Motor neuron (in vitro differentiated cells): Measurements from ENCODE around the gene ABCG4. TPM values are rescaled to one million over a fixed set of nuclear protein-coding genes. Genes with fewer than 3 reads are reported as not detected.

Experiments used
- ATAC-seq, 8 experiments: fragments of 200-7000 bp; cut with Tn5 transposase; replicated peaks in 6 of 8; 2 replicates each; pipeline ENCODE4 v1.8.0; 2021; ENCODE audit warnings: mild to moderate bottlenecking in 8 of 8, moderate library complexity in 8 of 8
- H3K27ac ChIP-seq, 2 donors: fragments of 250-450 bp; sonication (Bioruptor Pico); 2 replicates each; pipeline ENCODE4 v1.9.0; 2021; ENCODE audit warnings: antibody characterized with exemption in 2 of 2, mild to moderate bottlenecking in 2 of 2, moderate library complexity in 1 of 2
- H3K4me1 ChIP-seq, 2 donors: fragments of 250-450 bp; sonication (Bioruptor Pico); replicated peaks in 1 of 2; 2 replicates each; pipeline ENCODE4 v1.6.1; 2021; ENCODE audit warnings: antibody characterized with exemption in 2 of 2, mild to moderate bottlenecking in 2 of 2, moderate library complexity in 1 of 2
- H3K4me3 ChIP-seq, 5 donors: fragments of 250-450 bp; sonication (Bioruptor Pico); 2 replicates each; pipeline ENCODE4 v1.9.0; 2021; ENCODE audit warnings: antibody characterized with exemption in 5 of 5, mild to moderate bottlenecking in 5 of 5, moderate library complexity in 4 of 5
- WGBS, 10 experiments: fragments of 450-650 bp; shearing (Covaris generic); methylation state at CpG; one replicate each; pipeline ENCODE4 v1.0.0; 2022; 5-methylcytosine and 5-hydroxymethylcytosine counted together
- in situ Hi-C, 9 experiments: fragments of 400-800 bp; cut with MboI; loops; one replicate each; pipeline ENCODE4 v1.15.0; 2021; ENCODE audit warnings: low sequenced_read_pairs in 9 of 9, low pct_unique_long_range_greater_than_20kb in 2 of 9; ENCODE audit not compliant: unreplicated experiment in 9 of 9
- total RNA-seq, 8 experiments: library from RNA; unstranded; fragments of 300-600 nt; gene quantifications; 2 replicates each; pipeline versions ENCODE4 v1.2.3 to v1.2.4, GENCODE V29; 2022

The ABCG4 gene
- total RNA-seq, 8 experiments from 2014 or later, result 0.36 to 3.3 (median 1.6) TPM

GRCh38 chr11:119207415-119207960 lies 58.6 kb downstream of the ABCG4 start:
- in situ Hi-C loops, result no loop called here
- 7 to 57% (median 32%) methylated on average over 3 to 11 of the region's 11 CpGs for WGBS, 10 experiments
- no peak overlapping the region for H3K27ac ChIP-seq

GRCh38 chr11:119209186-119209585 lies 60.3 kb downstream of the ABCG4 start:
- Histone ChIP-seq H3K27ac (no peak overlapping the region), H3K4me1 (peaks cover 3 to 9% of the 10 kb centered on the region in 2 donors), H3K4me3 (no peak overlapping the region)
- no peak for ATAC-seq
- 59 to 100% (median 81%) methylated on average over 1 to 7 of the region's 7 CpGs; no CpG with 5 or more reads in 2 of the 10 experiments for WGBS, 10 experiments
- in situ Hi-C loops, result no loop called here

More at GRCh38 chr11:119207415-119207960, 58.6 kb downstream of the ABCG4 start:
- no peak for ATAC-seq
- Histone ChIP-seq H3K4me1 (peaks cover 3 to 9% of the 10 kb centered on the region in 2 donors), H3K4me3 (peak overlapping the region; percentile 67 to 97 (median 86))

DNA sequence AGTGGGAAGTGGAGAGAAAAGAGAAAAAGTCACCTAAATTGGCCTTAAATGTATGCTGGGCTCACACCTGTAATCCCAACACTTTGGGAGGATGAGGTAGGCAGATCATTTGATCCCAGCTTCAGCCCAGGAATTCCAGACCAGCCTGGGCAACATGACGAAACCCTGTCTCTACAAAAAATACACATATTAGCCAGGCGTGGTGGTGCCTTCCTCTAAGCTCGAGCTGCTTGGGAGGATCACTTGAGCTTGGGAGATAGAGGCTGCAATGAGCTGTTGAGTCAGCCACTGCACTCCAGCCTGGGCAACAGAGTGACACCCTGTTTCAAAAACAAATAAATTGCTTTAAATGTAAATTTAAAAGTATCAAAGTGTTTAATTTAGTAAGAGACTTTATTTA lies 61.2 kb downstream of the ABCG4 start:
- no peak overlapping the region for H3K4me3 ChIP-seq
- in situ Hi-C loops, result no loop called here
- 80 to 100% (median 95%) methylated on average over 1 to 3 of the region's 3 CpGs; no CpG with 5 or more reads in 5 of the 10 experiments for WGBS, 10 experiments
- H3K27ac ChIP-seq, result no peak overlapping the region
- peaks cover 3 to 9% of the 10 kb centered on the region in 2 donors for H3K4me1 ChIP-seq
- no peak for ATAC-seq

Other genes starting within 250 kb of the ABCG4 start
- gene BCL9L, start 223.1 kb upstream of the ABCG4 start, total RNA-seq, result 10 to 100 TPM in 3 of 8 experiments, 1 to 10 TPM in 5; 3.3 to 55.5 (median 8.7) TPM
- under 1 TPM in 5 of 8 experiments, not detected in 3; 0.29 to 1.00 (median 0.45) TPM for gene UPK2, start 192.8 kb upstream of the ABCG4 start, total RNA-seq
- gene FOXR1, start 177.3 kb upstream of the ABCG4 start, total RNA-seq, result not detected
- 10 to 100 TPM; 13.0 to 65.0 (median 19.8) TPM for gene CENATAC, start 150.9 kb upstream of the ABCG4 start, total RNA-seq
- 1,000 to 10,000 TPM in 7 of 8 experiments, 100 to 1,000 TPM in 1; 941 to 1,612 (median 1,244) TPM for gene RPS25, start 130.7 kb upstream of the ABCG4 start, total RNA-seq
- 100 to 1,000 TPM in 4 of 8 experiments, 10 to 100 TPM in 4; 66.1 to 150 (median 105) TPM for gene TRAPPC4, start 130.3 kb upstream of the ABCG4 start, total RNA-seq
- 10 to 100 TPM in 4 of 8 experiments, 1 to 10 TPM in 4; 6.1 to 18.8 (median 9.9) TPM for gene SLC37A4, start 118.2 kb upstream of the ABCG4 start, total RNA-seq
- 100 to 1,000 TPM in 5 of 8 experiments, 10 to 100 TPM in 3; 85.0 to 152 (median 116) TPM for gene HYOU1, start 91.8 kb upstream of the ABCG4 start, total RNA-seq
- gene VPS11, start 81.2 kb upstream of the ABCG4 start, total RNA-seq, result 10 to 100 TPM; 11.8 to 39.0 (median 21.2) TPM
- 10 to 100 TPM in 5 of 8 experiments, 1 to 10 TPM in 3; 6.0 to 46.7 (median 16.1) TPM for gene HMBS, start 64.2 kb upstream of the ABCG4 start, total RNA-seq
- 10 to 100 TPM; 22.1 to 58.9 (median 36.5) TPM for gene DPAGT1, start 47.2 kb upstream of the ABCG4 start, total RNA-seq
- 10 to 100 TPM in 3 of 8 experiments, 1 to 10 TPM in 5; 4.7 to 17.7 (median 8.7) TPM for gene C2CD2L, start 41.7 kb upstream of the ABCG4 start, total RNA-seq
- gene HINFP, start 27.5 kb upstream of the ABCG4 start, total RNA-seq, result 10 to 100 TPM; 13.0 to 34.0 (median 28.2) TPM
- gene NLRX1, start 19.7 kb downstream of the ABCG4 start, total RNA-seq, result 10 to 100 TPM in 2 of 8 experiments, 1 to 10 TPM in 5, under 1 TPM in 1; 0.65 to 16.3 (median 2.3) TPM
- gene NHERF4, start 36.4 kb downstream of the ABCG4 start, total RNA-seq, result 1 to 10 TPM in 2 of 8 experiments, under 1 TPM in 5, not detected in 1; 0.15 to 2.5 (median 0.29) TPM
- gene CBL, start 57.3 kb downstream of the ABCG4 start, total RNA-seq, result 10 to 100 TPM in 7 of 8 experiments, 1 to 10 TPM in 1; 5.1 to 19.3 (median 13.9) TPM
- gene MCAM, start 168.1 kb downstream of the ABCG4 start, total RNA-seq, result 10 to 100 TPM in 4 of 8 experiments, 1 to 10 TPM in 4; 2.0 to 78.9 (median 10.4) TPM
- 10 to 100 TPM in 4 of 8 experiments, 1 to 10 TPM in 4; 5.7 to 26.5 (median 10.9) TPM for gene RNF26, start 185.5 kb downstream of the ABCG4 start, total RNA-seq
- gene C1QTNF5, start 191.8 kb downstream of the ABCG4 start, total RNA-seq, result 10 to 100 TPM in 1 of 8 experiments, 1 to 10 TPM in 3, under 1 TPM in 3, not detected in 1; 0.54 to 27.8 (median 1.4) TPM
- under 1 TPM in 6 of 8 experiments, not detected in 2; 0.05 to 0.62 (median 0.12) TPM for gene MFRP, start 197.7 kb downstream of the ABCG4 start, total RNA-seq
- gene USP2, start 232.6 kb downstream of the ABCG4 start, total RNA-seq, result 10 to 100 TPM in 1 of 8 experiments, 1 to 10 TPM in 7; 1.1 to 15.2 (median 2.6) TPM